Right lobe of liver (tissue), 4 donors: ENCODE measurements around the gene CFAP210.

Experiments
- POLR2A ChIP-seq: fragments of 450-650 bp; IDR thresholded peaks from one replicate; pipeline ENCODE4 v1.6.1; 2017; ENCODE audit warnings: antibody characterized with exemption, mild to moderate bottlenecking
- TF ChIP-seq, protein P1 (sequence below), 4 donors: fragments of 200-600 bp in 3 of 4; fragments of 450-650 bp in 1 of 4; IDR thresholded peaks; one replicate each; pipeline versions ENCODE4 v1.5.1 to v1.8.0; 2016 to 2022; ENCODE audit warnings: antibody characterized with exemption in 4 of 4, mild to moderate bottlenecking in 2 of 4
- donor health status: DM: no; HTN: no; CAD: no.
- donor health status: DM: no; HTN: no; CAD: no.
- donor health status: DM: no; HTN: yes; CAD: no.

DNA sequence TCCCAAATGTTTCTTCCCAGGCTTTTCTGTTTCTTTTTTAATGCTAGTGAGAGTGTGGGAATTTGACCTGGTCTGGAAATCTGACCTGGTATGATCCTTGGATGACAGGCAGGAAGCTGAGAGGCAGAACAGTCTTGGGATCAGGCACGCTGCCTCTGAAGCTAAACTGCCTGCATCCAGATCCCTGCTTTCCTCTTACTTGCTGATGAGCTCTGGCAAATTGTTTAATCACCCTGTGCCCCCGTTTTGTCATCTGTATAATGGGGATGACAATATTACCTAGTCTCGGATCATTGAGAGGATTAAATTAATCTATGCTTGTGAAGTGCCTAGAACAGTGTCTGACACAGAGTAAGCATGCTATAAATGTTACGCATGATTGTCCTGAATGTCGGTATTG is 42.7 kb upstream of the CFAP210 start:
- TF ChIP-seq, protein P1, sequence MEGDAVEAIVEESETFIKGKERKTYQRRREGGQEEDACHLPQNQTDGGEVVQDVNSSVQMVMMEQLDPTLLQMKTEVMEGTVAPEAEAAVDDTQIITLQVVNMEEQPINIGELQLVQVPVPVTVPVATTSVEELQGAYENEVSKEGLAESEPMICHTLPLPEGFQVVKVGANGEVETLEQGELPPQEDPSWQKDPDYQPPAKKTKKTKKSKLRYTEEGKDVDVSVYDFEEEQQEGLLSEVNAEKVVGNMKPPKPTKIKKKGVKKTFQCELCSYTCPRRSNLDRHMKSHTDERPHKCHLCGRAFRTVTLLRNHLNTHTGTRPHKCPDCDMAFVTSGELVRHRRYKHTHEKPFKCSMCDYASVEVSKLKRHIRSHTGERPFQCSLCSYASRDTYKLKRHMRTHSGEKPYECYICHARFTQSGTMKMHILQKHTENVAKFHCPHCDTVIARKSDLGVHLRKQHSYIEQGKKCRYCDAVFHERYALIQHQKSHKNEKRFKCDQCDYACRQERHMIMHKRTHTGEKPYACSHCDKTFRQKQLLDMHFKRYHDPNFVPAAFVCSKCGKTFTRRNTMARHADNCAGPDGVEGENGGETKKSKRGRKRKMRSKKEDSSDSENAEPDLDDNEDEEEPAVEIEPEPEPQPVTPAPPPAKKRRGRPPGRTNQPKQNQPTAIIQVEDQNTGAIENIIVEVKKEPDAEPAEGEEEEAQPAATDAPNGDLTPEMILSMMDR (IDR thresholded peaks at IDR 0.05): no peak
- TF ChIP-seq POLR2A: no peak
